ENCODE measurements around the gene TPCN2.

Gene TPCN2

GRCh38 chr11:69126286-69126685 is 77.6 kb downstream of the TPCN2 start:
- Histone ChIP-seq H3K9ac (no peak overlapping the region), H4K20me1 (ENCODE audit: insufficient read depth) (no peaks in the 10 kb centered on the region), H3K27me3 (ENCODE audit: insufficient read depth, low read depth) (peaks cover 8% of the 10 kb centered on the region; the same call in 1 of the 2 replicates), H3K27ac (no peak overlapping the region), H2AFZ (ENCODE audit: low read depth) (no peak overlapping the region), H3K4me1 (ENCODE audit: low read depth, poor library complexity, severe bottlenecking) (no peaks in the 10 kb centered on the region), H3K79me2 (ENCODE audit: insufficient read depth, low read depth) (no peaks in the 10 kb centered on the region), H3K36me3 (ENCODE audit: insufficient read depth) (no peaks in the 10 kb centered on the region), H3K4me3 (IDR thresholded peaks at IDR 0.05; ENCODE audit: insufficient read depth, low read depth, low read length) (no peak overlapping the region), H3K4me2 (no peak overlapping the region)
- no peak for TF ChIP-seq CTCF (conservative IDR thresholded peaks at IDR 0.05; ENCODE audit: low read depth, low read length)

DNA sequence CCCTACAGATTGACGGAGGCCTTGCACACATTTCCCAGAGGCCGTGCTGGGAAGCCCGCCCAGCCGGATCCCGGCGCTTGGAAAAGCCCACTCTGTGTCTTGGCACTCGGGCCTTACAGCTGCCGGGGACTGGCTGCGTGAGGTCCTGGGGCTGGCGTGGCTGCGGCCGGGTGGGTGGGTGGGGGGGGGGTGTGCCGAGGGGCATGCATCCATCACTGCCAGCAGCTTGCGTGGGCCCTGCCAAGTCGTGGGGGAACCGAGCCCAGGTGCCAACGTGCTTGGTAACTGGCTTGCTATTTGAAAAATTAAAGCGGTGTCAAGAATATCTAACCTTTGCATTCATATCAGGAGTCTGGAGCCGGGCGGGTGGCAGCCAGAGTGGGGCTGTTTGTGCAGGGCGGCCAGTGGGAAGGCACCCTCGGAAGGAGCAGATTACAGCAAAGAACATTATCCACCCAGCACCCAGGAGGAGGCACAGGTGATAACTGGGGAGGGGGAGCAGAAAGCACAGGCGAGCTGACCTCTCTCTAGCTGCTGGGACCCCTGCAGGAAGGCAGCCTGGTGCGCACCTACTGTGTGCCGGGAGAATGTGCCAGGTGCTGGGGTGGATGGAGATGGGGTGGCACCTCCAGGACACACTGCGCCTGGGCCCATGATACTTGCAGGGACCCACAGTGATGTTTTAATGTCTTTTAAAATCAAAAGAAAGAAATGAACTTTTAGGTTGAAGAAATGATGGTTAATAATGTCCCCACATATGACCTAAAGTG is 78.5 kb downstream of the TPCN2 start:
- no peak overlapping the region for H2AFZ ChIP-seq (ENCODE audit: low read depth)
- no peak for TF ChIP-seq CTCF (conservative IDR thresholded peaks at IDR 0.05; ENCODE audit: low read depth, low read length)
- H3K79me2 ChIP-seq (ENCODE audit: insufficient read depth, low read depth): no peaks in the 10 kb centered on the region
- H3K4me2 ChIP-seq: no peak overlapping the region
- no peak overlapping the region for H3K4me3 ChIP-seq (IDR thresholded peaks at IDR 0.05; ENCODE audit: insufficient read depth, low read depth, low read length)
- H3K27me3 ChIP-seq (ENCODE audit: insufficient read depth, low read depth): peaks cover 1% of the 10 kb centered on the region; the same call in 1 of the 2 replicates
- H4K20me1 ChIP-seq (ENCODE audit: insufficient read depth): no peaks in the 10 kb centered on the region
- H3K9ac ChIP-seq: no peak overlapping the region
- no peaks in the 10 kb centered on the region for H3K4me1 ChIP-seq (ENCODE audit: low read depth, poor library complexity, severe bottlenecking)
- H3K36me3 ChIP-seq (ENCODE audit: insufficient read depth): no peaks in the 10 kb centered on the region
- no peak overlapping the region for H3K27ac ChIP-seq

- no peaks in the 10 kb centered on the region for H3K36me3 ChIP-seq (ENCODE audit: insufficient read depth)
- H3K27ac ChIP-seq: no peak overlapping the region
- H3K9ac ChIP-seq: no peak overlapping the region
- H2AFZ ChIP-seq (ENCODE audit: low read depth): no peak overlapping the region
- no peak overlapping the region for H3K4me3 ChIP-seq (IDR thresholded peaks at IDR 0.05; ENCODE audit: insufficient read depth, low read depth, low read length)
- no peaks in the 10 kb centered on the region for H3K79me2 ChIP-seq (ENCODE audit: insufficient read depth, low read depth)
- no peak overlapping the region for H3K4me2 ChIP-seq
- no peaks in the 10 kb centered on the region for H3K4me1 ChIP-seq (ENCODE audit: low read depth, poor library complexity, severe bottlenecking)
- H4K20me1 ChIP-seq (ENCODE audit: insufficient read depth): no peaks in the 10 kb centered on the region
- H3K27me3 ChIP-seq (ENCODE audit: insufficient read depth, low read depth): no peaks in the 10 kb centered on the region; the same call in 1 of the 2 replicates
- TF ChIP-seq CTCF (conservative IDR thresholded peaks at IDR 0.05; ENCODE audit: low read depth, low read length): no peak
Measured at GRCh38 chr11:69127884-69128283, 79.2 kb downstream of the TPCN2 start.

DNA sequence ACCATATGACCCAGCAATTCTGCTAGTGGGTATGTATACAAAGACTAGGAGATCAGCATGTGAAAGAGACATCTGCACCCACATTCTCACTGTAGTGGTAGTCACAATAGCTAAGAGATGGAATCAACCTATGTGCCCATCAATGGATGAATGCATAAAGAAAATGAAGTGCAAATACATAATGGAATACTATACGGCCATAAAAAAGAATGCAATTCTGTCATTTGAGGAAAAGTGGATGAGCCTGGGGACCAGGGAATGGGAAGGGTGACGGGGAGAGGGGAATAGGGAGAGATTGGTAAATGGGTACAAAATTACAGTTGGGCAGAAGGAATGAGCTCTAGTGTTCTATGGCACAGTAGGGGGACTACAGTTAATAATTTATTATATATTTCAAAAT is 80.3 kb downstream of the TPCN2 start:
- TF ChIP-seq CTCF (conservative IDR thresholded peaks at IDR 0.05; ENCODE audit: low read depth, low read length): no peak
- Histone ChIP-seq H3K4me2 (no peak overlapping the region), H3K36me3 (ENCODE audit: insufficient read depth) (no peaks in the 10 kb centered on the region), H3K27ac (no peak overlapping the region), H3K79me2 (ENCODE audit: insufficient read depth, low read depth) (no peaks in the 10 kb centered on the region), H3K4me1 (ENCODE audit: low read depth, poor library complexity, severe bottlenecking) (no peaks in the 10 kb centered on the region), H4K20me1 (ENCODE audit: insufficient read depth) (no peaks in the 10 kb centered on the region), H3K27me3 (ENCODE audit: insufficient read depth, low read depth) (no peaks in the 10 kb centered on the region), H3K9ac (no peak overlapping the region), H3K4me3 (IDR thresholded peaks at IDR 0.05; ENCODE audit: insufficient read depth, low read depth, low read length) (no peak overlapping the region), H2AFZ (ENCODE audit: low read depth) (no peak overlapping the region)

Data from KMS-11 (cell line).